Neuronal stem cell (in vitro differentiated cells): ENCODE measurements around the gene HOXC4.

Experiments
- DNase-seq: peaks from one replicate; pipeline ENCODE4 v3.0.0-alpha.2; 2013; ENCODE audit warnings: low spot score
- H2AFZ ChIP-seq: one replicate; pipeline ENCODE4 v1.6.1; 2013; ENCODE audit warnings: mild to moderate bottlenecking, low read length, inconsistent platforms
- H2AK5ac ChIP-seq: 2 replicates; pipeline ENCODE4 v1.6.1; 2013; ENCODE audit warnings: low read depth, mild to moderate bottlenecking, inconsistent platforms, low read length, moderate library complexity, mixed read lengths
- H2BK120ac ChIP-seq: 2 replicates; pipeline ENCODE4 v1.6.1; 2013; ENCODE audit warnings: low read depth, mild to moderate bottlenecking, inconsistent platforms, low read length, moderate library complexity, mixed read lengths
- H2BK12ac ChIP-seq: one replicate; pipeline ENCODE4 v1.6.1; 2013; ENCODE audit warnings: low read length, inconsistent platforms
- H2BK15ac ChIP-seq: 2 replicates; pipeline ENCODE4 v1.6.1; 2013; ENCODE audit warnings: mild to moderate bottlenecking, low read length, inconsistent platforms, mixed read lengths
- H2BK5ac ChIP-seq: one replicate; pipeline ENCODE4 v1.6.1; 2013; ENCODE audit warnings: inconsistent platforms, mild to moderate bottlenecking, low read length, moderate library complexity
- H3K14ac ChIP-seq: one replicate; pipeline ENCODE4 v1.6.1; 2013; ENCODE audit warnings: low read length, inconsistent platforms
- H3K18ac ChIP-seq: 2 replicates; pipeline ENCODE4 v1.6.1; 2013; ENCODE audit warnings: low read length, inconsistent platforms
- H3K23ac ChIP-seq: 2 replicates; pipeline ENCODE4 v1.6.1; 2013; ENCODE audit warnings: low read depth, mild to moderate bottlenecking, mixed read lengths, low read length, inconsistent platforms; ENCODE audit not compliant: poor library complexity
- H3K27ac ChIP-seq: replicated peaks from 3 replicates; pipeline ENCODE4 v1.5.1; 2013; ENCODE audit warnings: low read length, inconsistent platforms
- H3K27me3 ChIP-seq, 3 experiments: 2 replicates each; pipeline ENCODE4 v1.6.1; 2013; ENCODE audit warnings: low read length in 3 of 3, mild to moderate bottlenecking in 2 of 3, inconsistent platforms in 1 of 3, low read depth in 1 of 3, mixed read lengths in 1 of 3, moderate library complexity in 1 of 3; ENCODE audit not compliant: control insufficient read depth in 3 of 3, insufficient read depth in 3 of 3
- H3K36me3 ChIP-seq, 2 donors: replicated peaks in 1 of 2; 2 replicates each; pipeline ENCODE4 v1.6.1; 2013; ENCODE audit warnings: low read length in 2 of 2; ENCODE audit not compliant: control insufficient read depth in 2 of 2, insufficient read depth in 2 of 2
- H3K4ac ChIP-seq: 2 replicates; pipeline ENCODE4 v1.6.1; 2013; ENCODE audit warnings: inconsistent platforms, mild to moderate bottlenecking, low read length, moderate library complexity
- H3K4me1 ChIP-seq, 2 donors: 1 replicate in 1 of 2; 2 replicates in 1 of 2; pipeline ENCODE4 v1.6.1; 2013; ENCODE audit warnings: low read length in 2 of 2, low read depth in 1 of 2; ENCODE audit not compliant: control insufficient read depth in 2 of 2, insufficient read depth in 1 of 2
- H3K4me2 ChIP-seq: one replicate; pipeline ENCODE4 v1.6.1; 2013; ENCODE audit warnings: mild to moderate bottlenecking, low read length, inconsistent platforms; ENCODE audit not compliant: insufficient read depth, poor library complexity, severe bottlenecking
- H3K4me3 ChIP-seq, 2 donors: 2 replicates each; pipeline ENCODE4 v1.5.1; 2013; ENCODE audit warnings: low read length in 2 of 2, mild to moderate bottlenecking in 2 of 2, inconsistent platforms in 1 of 2, moderate library complexity in 1 of 2
- H3K79me1 ChIP-seq: one replicate; pipeline ENCODE4 v1.6.1; 2013; ENCODE audit warnings: low read depth, mild to moderate bottlenecking, inconsistent platforms, low read length, moderate library complexity
- H3K9ac ChIP-seq: one replicate; pipeline ENCODE4 v1.6.1; 2013; ENCODE audit warnings: mild to moderate bottlenecking, low read depth, low read length, inconsistent platforms; ENCODE audit not compliant: poor library complexity
- H3K9me3 ChIP-seq, 2 donors: replicated peaks in 1 of 2; 2 replicates each; pipeline versions ENCODE3 to v1.6.1; 2013; ENCODE audit warnings: low read length in 2 of 2, mild to moderate bottlenecking in 2 of 2, inconsistent platforms in 1 of 2, low read depth in 1 of 2, mixed read lengths in 1 of 2, moderate library complexity in 1 of 2; ENCODE audit not compliant: control insufficient read depth in 2 of 2, insufficient read depth in 1 of 2
- H4K8ac ChIP-seq: one replicate; pipeline ENCODE4 v1.6.1; 2013; ENCODE audit warnings: low read depth, mild to moderate bottlenecking, inconsistent platforms, low read length, moderate library complexity
- H4K91ac ChIP-seq: one replicate; pipeline ENCODE4 v1.6.1; 2013; ENCODE audit warnings: low read length, low read depth, mild to moderate bottlenecking, inconsistent platforms; ENCODE audit not compliant: poor library complexity
- WGBS, 2 donors: extraction: QIAGEN DNeasy Blood & Tissue Kit; methylation state at CpG; one replicate each; pipeline ENCODE4 v1.1.7; 2013; ENCODE audit warnings: missing lambda C conversion rate in 2 of 2, mixed read lengths in 1 of 2; ENCODE audit not compliant: insufficient read length in 2 of 2, insufficient replicate concordance in 1 of 2; ENCODE audit errors: extremely low coverage in 2 of 2; 5-methylcytosine and 5-hydroxymethylcytosine counted together

The HOXC4 gene

GRCh38 chr12:54047160-54047963, 6.3 kb upstream of the HOXC4 start:
- no CpG with 5 or more reads among the region's 61 CpGs for WGBS, 2 donors
- H3K27me3 ChIP-seq = peaks cover 45 to 100% (median 97%) of the 10 kb centered on the region in 3 experiments
- H3K4ac ChIP-seq = no peak overlapping the region
- no peak overlapping the region for H3K4me2 ChIP-seq
- no peak overlapping the region for H3K23ac ChIP-seq
- H2BK120ac ChIP-seq = no peak overlapping the region
- no peak overlapping the region for H4K8ac ChIP-seq
- no peak overlapping the region for H3K9ac ChIP-seq
- no peak for DNase-seq
- H3K79me1 ChIP-seq = no peaks in the 10 kb centered on the region
- H3K9me3 ChIP-seq = no peaks in the 10 kb centered on the region
- no peak overlapping the region for H2BK15ac ChIP-seq
- no peak overlapping the region for H3K4me3 ChIP-seq
- no peak overlapping the region for H2BK12ac ChIP-seq
- H3K36me3 ChIP-seq = no peaks in the 10 kb centered on the region
- H3K14ac ChIP-seq = no peak overlapping the region
- H4K91ac ChIP-seq = no peak overlapping the region
- H2AK5ac ChIP-seq = no peak overlapping the region
- H3K27ac ChIP-seq = no peak overlapping the region
- peak overlapping the region; percentile 72 for H2AFZ ChIP-seq
- no peaks in the 10 kb centered on the region for H3K4me1 ChIP-seq
- no peak overlapping the region for H3K18ac ChIP-seq
- H2BK5ac ChIP-seq = no peak overlapping the region

GRCh38 chr12:54047964-54048303, 5.7 kb upstream of the HOXC4 start:
- no peak overlapping the region for H3K4ac ChIP-seq
- H3K4me1 ChIP-seq = no peaks in the 10 kb centered on the region
- no peak for DNase-seq

GRCh38 chr12:54048406-54049093, 5.1 kb upstream of the HOXC4 start:
- no peak overlapping the region for H4K91ac ChIP-seq
- no peaks in the 10 kb centered on the region for H3K9me3 ChIP-seq
- no peak overlapping the region for H2BK120ac ChIP-seq
- no peak overlapping the region for H2BK12ac ChIP-seq
- no peak overlapping the region for H3K23ac ChIP-seq
- H3K4me3 ChIP-seq = no peak overlapping the region
- peaks cover 57 to 100% (median 97%) of the 10 kb centered on the region in 3 experiments for H3K27me3 ChIP-seq
- no peak overlapping the region for H3K4ac ChIP-seq
- H3K18ac ChIP-seq = no peak overlapping the region
- H2AFZ ChIP-seq = no peak overlapping the region
- WGBS, 2 donors = no CpG with 5 or more reads among the region's 3 CpGs
- H3K4me2 ChIP-seq = no peak overlapping the region
- H3K4me1 ChIP-seq = no peaks in the 10 kb centered on the region
- no peak overlapping the region for H4K8ac ChIP-seq
- H2BK5ac ChIP-seq = no peak overlapping the region
- DNase-seq = no peak
- H3K27ac ChIP-seq = no peak overlapping the region
- H2AK5ac ChIP-seq = no peak overlapping the region
- no peak overlapping the region for H2BK15ac ChIP-seq
- no peaks in the 10 kb centered on the region for H3K79me1 ChIP-seq
- H3K36me3 ChIP-seq = no peaks in the 10 kb centered on the region
- H3K9ac ChIP-seq = no peak overlapping the region
- no peak overlapping the region for H3K14ac ChIP-seq

More at GRCh38 chr12:54047964-54048303, 5.7 kb upstream of the HOXC4 start:
- WGBS, 2 donors = no CpG with 5 or more reads among the region's 8 CpGs
- no peak overlapping the region for H3K23ac ChIP-seq
- H3K36me3 ChIP-seq = no peaks in the 10 kb centered on the region
- no peak overlapping the region for H3K9ac ChIP-seq
- H3K9me3 ChIP-seq = no peaks in the 10 kb centered on the region
- H4K91ac ChIP-seq = no peak overlapping the region
- H2BK120ac ChIP-seq = no peak overlapping the region
- H3K14ac ChIP-seq = no peak overlapping the region
- H2BK12ac ChIP-seq = no peak overlapping the region
- H3K27me3 ChIP-seq = peaks cover 50 to 100% (median 97%) of the 10 kb centered on the region in 3 experiments
- no peak overlapping the region for H3K4me3 ChIP-seq
- no peak overlapping the region for H4K8ac ChIP-seq
- no peak overlapping the region for H2BK15ac ChIP-seq
- no peak overlapping the region for H3K18ac ChIP-seq
- no peaks in the 10 kb centered on the region for H3K79me1 ChIP-seq
- H2BK5ac ChIP-seq = no peak overlapping the region
- no peak overlapping the region for H3K27ac ChIP-seq
- H2AFZ ChIP-seq = no peak overlapping the region
- H2AK5ac ChIP-seq = no peak overlapping the region
- H3K4me2 ChIP-seq = no peak overlapping the region

GRCh38 chr12:54049108-54049507, 4.5 kb upstream of the HOXC4 start:
- Histone ChIP-seq H3K27me3 (peaks cover 60 to 100% (median 97%) of the 10 kb centered on the region in 3 experiments), H4K91ac (no peak overlapping the region)
- WGBS, 2 donors = no CpG with 5 or more reads among the region's 6 CpGs

More at GRCh38 chr12:54049108-54049507, 4.5 kb upstream of the HOXC4 start:
- Histone ChIP-seq H3K9ac (no peak overlapping the region), H2AK5ac (no peak overlapping the region), H3K14ac (no peak overlapping the region), H3K9me3 (no peaks in the 10 kb centered on the region), H2BK120ac (no peak overlapping the region), H4K8ac (no peak overlapping the region), H2BK5ac (no peak overlapping the region), H3K4me1 (no peaks in the 10 kb centered on the region), H3K4me3 (no peak overlapping the region), H2AFZ (no peak overlapping the region), H2BK15ac (no peak overlapping the region), H3K4me2 (no peak overlapping the region), H3K27ac (no peak overlapping the region), H3K18ac (no peak overlapping the region), H3K4ac (no peak overlapping the region), H3K36me3 (no peaks in the 10 kb centered on the region), H3K23ac (no peak overlapping the region), H3K79me1 (no peaks in the 10 kb centered on the region), H2BK12ac (no peak overlapping the region)
- no peak for DNase-seq
